T-cell (primary cell): ENCODE results near the gene PTPRT. TPM values are rescaled to one million over a fixed set of nuclear protein-coding genes. Genes with fewer than 3 reads are reported as not detected.

Experiments
- ATAC-seq, 4 experiments: fragments of 200-7000 bp in 3 of 4; fragments of 150-1000 bp in 1 of 4; cut with Tn5 transposase; replicated peaks in 1 of 4; 1 replicate in 3 of 4; 2 replicates in 1 of 4; pipeline ENCODE4 v1.10.0; 2021; ENCODE audit warnings: moderate library complexity in 3 of 4, mild to moderate bottlenecking in 2 of 4, moderate number of reproducible peaks in 1 of 4
- CTCF ChIA-PET, 2 donors: fragments of 300-600 bp; sonication (Branson Sonifier 250); formaldehyde crosslinking; loops; one replicate each; lab custom pipeline; 2022; ENCODE audit warnings: antibody characterized with exemption in 2 of 2; lab: Charles Lee
- POLR2A ChIA-PET, 2 donors: fragments of 300-600 bp; sonication (Branson Sonifier 250); formaldehyde crosslinking; loops; one replicate each; lab custom pipeline; 2022; ENCODE audit warnings: antibody characterized with exemption in 2 of 2; lab: Charles Lee
- DNase-seq, 35 experiments: peaks; one replicate each; pipeline versions ENCODE4 v3.0.0 to v3.0.0-alpha.2; 2013 to 2023
- H3K27ac ChIP-seq: one replicate; pipeline ENCODE4 v1.5.1; 2013; ENCODE audit warnings: low read length
- H3K27me3 ChIP-seq, 2 experiments: replicated peaks in 1 of 2; 1 replicate in 1 of 2; 2 replicates in 1 of 2; pipeline versions ENCODE4 v1.6.1 to v1.7.0; 2013; ENCODE audit warnings: low read length in 1 of 2, mixed read lengths in 1 of 2; ENCODE audit not compliant: control insufficient read depth in 2 of 2, insufficient read depth in 2 of 2; ENCODE audit errors: extremely low read depth in 1 of 2
- H3K36me3 ChIP-seq, 2 donors: 1 replicate in 1 of 2; 2 replicates in 1 of 2; pipeline versions ENCODE4 v1.6.1 to v1.7.0; 2013; ENCODE audit warnings: low read length in 1 of 2; ENCODE audit not compliant: control insufficient read depth in 2 of 2, insufficient read depth in 1 of 2; ENCODE audit errors: extremely low read depth in 1 of 2
- H3K4me1 ChIP-seq, 2 experiments: 1 replicate in 1 of 2; 2 replicates in 1 of 2; pipeline versions ENCODE4 v1.6.1 to v1.7.0; 2013; ENCODE audit warnings: low read length in 2 of 2, mixed read lengths in 1 of 2; ENCODE audit not compliant: insufficient read depth in 2 of 2, control insufficient read depth in 1 of 2; ENCODE audit errors: extremely low read depth in 1 of 2
- H3K4me3 ChIP-seq, 2 donors: 1 replicate in 1 of 2; 2 replicates in 1 of 2; pipeline versions ENCODE4 v1.5.1 to v1.7.0; 2013; ENCODE audit warnings: mild to moderate bottlenecking in 2 of 2, low read length in 1 of 2, moderate library complexity in 1 of 2; ENCODE audit not compliant: control insufficient read depth in 1 of 2; ENCODE audit errors: extremely low read depth in 1 of 2
- H3K9me3 ChIP-seq: 2 replicates; pipeline ENCODE4 v1.7.0; 2013
- H3K27ac Mint-ChIP-seq, 2 donors: one replicate each; pipeline ENCODE4 v1.8.0; 2020 to 2021; ENCODE audit warnings: mild to moderate bottlenecking in 2 of 2, mixed read lengths in 2 of 2
- H3K27me3 Mint-ChIP-seq, 2 donors: one replicate each; pipeline ENCODE4 v1.8.0; 2021 to 2022; ENCODE audit warnings: mixed read lengths in 2 of 2
- H3K36me3 Mint-ChIP-seq: one replicate; pipeline ENCODE4 v1.8.0; 2021; ENCODE audit warnings: mixed read lengths
- H3K4me1 Mint-ChIP-seq, 3 donors: one replicate each; pipeline ENCODE4 v1.8.0; 2020 to 2022; ENCODE audit warnings: mixed read lengths in 3 of 3, mild to moderate bottlenecking in 1 of 3
- H3K4me3 Mint-ChIP-seq, 3 donors: one replicate each; pipeline ENCODE4 v1.8.0; 2020 to 2022; ENCODE audit warnings: mild to moderate bottlenecking in 3 of 3, mixed read lengths in 3 of 3, moderate library complexity in 3 of 3
- H3K9me3 Mint-ChIP-seq, 3 donors: one replicate each; pipeline ENCODE4 v1.8.0; 2020 to 2022; ENCODE audit warnings: mixed read lengths in 3 of 3
- WGBS: methylation state at CpG from one replicate; pipeline ENCODE4 v1.1.5; 2013; ENCODE audit warnings: missing lambda C conversion rate; ENCODE audit not compliant: insufficient coverage; 5-methylcytosine and 5-hydroxymethylcytosine counted together
- total RNA-seq, 35 experiments: library from RNA in 6 of 35; stranded (reverse) in 6 of 35; fragments of 120-200 nt in 1 of 35; gene quantifications; one replicate each; pipeline versions ENCODE4 v1.2.1 to v1.2.4 and lab custom pipeline; 2013 to 2026

Gene PTPRT
- total RNA-seq, 5 donors from 2014 or later (not counting 1 experiment from before 2014, with no cell fraction given): not detected

- no peaks in the 10 kb centered on the region for H3K4me1 Mint-ChIP-seq
- Histone ChIP-seq H3K27me3 (no peaks in the 10 kb centered on the region), H3K36me3 (no peaks in the 10 kb centered on the region), H3K4me3 (no peak overlapping the region), H3K9me3 (no peaks in the 10 kb centered on the region), H3K4me1 (no peaks in the 10 kb centered on the region), H3K27ac (no peak overlapping the region)
- ChIA-PET CTCF (no interaction called here), POLR2A (no interaction called here)
- H3K27me3 Mint-ChIP-seq: no peaks in the 10 kb centered on the region
- WGBS: 73% methylated on average over 3 of the region's 5 CpGs
- H3K4me3 Mint-ChIP-seq: no peak overlapping the region
- peaks cover 0 to 2% (median 0%) of the 10 kb centered on the region in 3 donors for H3K9me3 Mint-ChIP-seq
- no peak overlapping the region for H3K27ac Mint-ChIP-seq
- no peaks in the 10 kb centered on the region for H3K36me3 Mint-ChIP-seq
- no peak for DNase-seq
- no peak for ATAC-seq
Observed at GRCh38 chr20:42836339-42836738, 353.4 kb downstream of the PTPRT start.

- Mint-ChIP-seq H3K9me3 (peaks cover 2 to 15% (median 10%) of the 10 kb centered on the region in 3 donors), H3K27me3 (peaks cover 0 to 5% of the 10 kb centered on the region in 2 donors), H3K27ac (no peak overlapping the region), H3K4me1 (no peaks in the 10 kb centered on the region), H3K4me3 (no peak overlapping the region), H3K36me3 (no peaks in the 10 kb centered on the region)
- Histone ChIP-seq H3K4me3 (no peak overlapping the region), H3K36me3 (no peaks in the 10 kb centered on the region), H3K27me3 (no peaks in the 10 kb centered on the region), H3K9me3 (no peaks in the 10 kb centered on the region), H3K4me1 (no peaks in the 10 kb centered on the region), H3K27ac (no peak overlapping the region)
- WGBS: 84% methylated on average over 6 of the region's 6 CpGs
- CTCF ChIA-PET: no interaction called here
- ATAC-seq (no peak), DNase-seq (no peak)
- POLR2A ChIA-PET: no interaction called here
Observed at GRCh38 chr20:42807876-42808275, 381.8 kb downstream of the PTPRT start.

- H3K4me3 ChIP-seq: no peak overlapping the region
- WGBS: 87% methylated on average over 10 of the region's 11 CpGs
- H3K27ac ChIP-seq: no peak overlapping the region
- no peaks in the 10 kb centered on the region for H3K36me3 ChIP-seq
- H3K27me3 ChIP-seq: no peaks in the 10 kb centered on the region
- no peak overlapping the region for H3K4me3 Mint-ChIP-seq
- H3K36me3 Mint-ChIP-seq: no peaks in the 10 kb centered on the region
- no peaks in the 10 kb centered on the region for H3K27me3 Mint-ChIP-seq
- no peak for DNase-seq
- no peaks in the 10 kb centered on the region for H3K4me1 ChIP-seq
- H3K9me3 ChIP-seq: no peaks in the 10 kb centered on the region
- H3K9me3 Mint-ChIP-seq: peaks cover 3 to 18% (median 8%) of the 10 kb centered on the region in 3 donors
- ATAC-seq: no peak
- no peak overlapping the region for H3K27ac Mint-ChIP-seq
- POLR2A ChIA-PET: no interaction called here
- CTCF ChIA-PET: no interaction called here
- H3K4me1 Mint-ChIP-seq: no peaks in the 10 kb centered on the region
Observed at GRCh38 chr20:42795111-42795695, 394.5 kb downstream of the PTPRT start.

- ATAC-seq (no peak), DNase-seq (no peak)
- ChIA-PET POLR2A (no interaction called here), CTCF (no interaction called here)
- Histone ChIP-seq H3K4me1 (no peaks in the 10 kb centered on the region), H3K4me3 (no peak overlapping the region), H3K27ac (no peak overlapping the region), H3K9me3 (no peaks in the 10 kb centered on the region), H3K36me3 (no peaks in the 10 kb centered on the region), H3K27me3 (no peaks in the 10 kb centered on the region)
- H3K27ac Mint-ChIP-seq: no peak overlapping the region
- no peaks in the 10 kb centered on the region for H3K36me3 Mint-ChIP-seq
- H3K9me3 Mint-ChIP-seq: peaks cover 0 to 9% (median 4%) of the 10 kb centered on the region in 3 donors
- H3K4me1 Mint-ChIP-seq: no peaks in the 10 kb centered on the region
- no CpG with 5 or more reads among the region's 1 CpG for WGBS
- H3K4me3 Mint-ChIP-seq: no peak overlapping the region
- no peaks in the 10 kb centered on the region for H3K27me3 Mint-ChIP-seq
Observed at GRCh38 chr20:42792052-42792451, 397.7 kb downstream of the PTPRT start.

GRCh38 chr20:42790111-42790510, 399.6 kb downstream of the PTPRT start:
- no peaks in the 10 kb centered on the region for H3K9me3 ChIP-seq
- ATAC-seq (no peak), DNase-seq (no peak)
- no peaks in the 10 kb centered on the region for H3K36me3 ChIP-seq
- Mint-ChIP-seq H3K4me3 (no peak overlapping the region), H3K27ac (no peak overlapping the region), H3K9me3 (peaks cover 0 to 9% (median 4%) of the 10 kb centered on the region in 3 donors), H3K4me1 (no peaks in the 10 kb centered on the region), H3K27me3 (no peaks in the 10 kb centered on the region), H3K36me3 (no peaks in the 10 kb centered on the region)
- WGBS: no CpG with 5 or more reads among the region's 2 CpGs
- H3K27ac ChIP-seq: no peak overlapping the region
- POLR2A ChIA-PET: no interaction called here
- H3K4me3 ChIP-seq: no peak overlapping the region
- H3K4me1 ChIP-seq: no peaks in the 10 kb centered on the region
- no peaks in the 10 kb centered on the region for H3K27me3 ChIP-seq
- CTCF ChIA-PET: no interaction called here

- WGBS: no CpG with 5 or more reads among the region's 5 CpGs
- ChIA-PET CTCF (no interaction called here), POLR2A (no interaction called here)
- H3K4me1 ChIP-seq: no peaks in the 10 kb centered on the region
- ATAC-seq: no peak
- H3K36me3 Mint-ChIP-seq: no peaks in the 10 kb centered on the region
- DNase-seq: no peak
- H3K27ac Mint-ChIP-seq: no peak overlapping the region
- no peaks in the 10 kb centered on the region for H3K36me3 ChIP-seq
- peaks cover 0 to 4% (median 3%) of the 10 kb centered on the region in 3 donors for H3K9me3 Mint-ChIP-seq
- no peaks in the 10 kb centered on the region for H3K27me3 ChIP-seq
- no peak overlapping the region for H3K27ac ChIP-seq
- H3K4me3 Mint-ChIP-seq: no peak overlapping the region
- H3K9me3 ChIP-seq: no peaks in the 10 kb centered on the region
- H3K4me1 Mint-ChIP-seq: no peaks in the 10 kb centered on the region
- H3K4me3 ChIP-seq: no peak overlapping the region
- H3K27me3 Mint-ChIP-seq: no peaks in the 10 kb centered on the region
Observed at GRCh38 chr20:42788707-42789106, 401.0 kb downstream of the PTPRT start.

GRCh38 chr20:42785041-42785440, 404.7 kb downstream of the PTPRT start:
- CTCF ChIA-PET: no interaction called here
- Mint-ChIP-seq H3K4me3 (no peak overlapping the region), H3K27me3 (no peaks in the 10 kb centered on the region)

More at GRCh38 chr20:42785041-42785440, 404.7 kb downstream of the PTPRT start:
- POLR2A ChIA-PET: no interaction called here
- Mint-ChIP-seq H3K36me3 (no peaks in the 10 kb centered on the region), H3K9me3 (peaks cover 0 to 11% (median 11%) of the 10 kb centered on the region in 3 donors), H3K4me1 (no peaks in the 10 kb centered on the region), H3K27ac (no peak overlapping the region)
- Histone ChIP-seq H3K4me3 (no peak overlapping the region), H3K36me3 (no peaks in the 10 kb centered on the region), H3K9me3 (no peaks in the 10 kb centered on the region), H3K27me3 (no peaks in the 10 kb centered on the region), H3K27ac (no peak overlapping the region), H3K4me1 (no peaks in the 10 kb centered on the region)
- no CpG with 5 or more reads among the region's 4 CpGs for WGBS
- DNase-seq: no peak
- ATAC-seq: no peak
